ENCODE data around the gene TMEM150A. TPM values are rescaled to one million over a fixed set of nuclear protein-coding genes. Genes with fewer than 3 reads are reported as not detected.
"Not testable (repeated sequence)": the region's sequence is repeated elsewhere in the genome, so short reads cannot be mapped to it uniquely, and the experiment has no call there.

The TMEM150A gene
- total RNA-seq, 1 donor from 2014 or later, result 18.1 TPM

DNA sequence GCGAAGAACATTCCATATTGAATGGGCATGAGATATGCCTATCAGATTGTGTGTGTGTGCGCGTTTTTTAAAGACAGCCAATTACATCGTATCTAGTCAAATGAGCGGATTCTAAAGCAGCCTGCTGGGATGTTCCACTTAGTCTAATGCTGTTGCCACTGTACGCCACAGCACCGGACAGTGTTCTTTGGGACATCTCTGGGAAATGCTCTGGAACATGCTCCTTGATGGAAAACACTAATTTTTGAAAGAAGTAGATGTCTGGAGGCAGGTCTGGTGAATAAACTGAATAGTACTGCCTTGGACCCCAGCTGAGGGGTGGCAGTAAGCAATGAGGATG lies 3.6 kb upstream of the TMEM150A start:
- peak overlapping the region; percentile 2 for H3K4me3 Mint-ChIP-seq (ENCODE audit: unreplicated experiment)
- TF ChIP-seq, protein P1, sequence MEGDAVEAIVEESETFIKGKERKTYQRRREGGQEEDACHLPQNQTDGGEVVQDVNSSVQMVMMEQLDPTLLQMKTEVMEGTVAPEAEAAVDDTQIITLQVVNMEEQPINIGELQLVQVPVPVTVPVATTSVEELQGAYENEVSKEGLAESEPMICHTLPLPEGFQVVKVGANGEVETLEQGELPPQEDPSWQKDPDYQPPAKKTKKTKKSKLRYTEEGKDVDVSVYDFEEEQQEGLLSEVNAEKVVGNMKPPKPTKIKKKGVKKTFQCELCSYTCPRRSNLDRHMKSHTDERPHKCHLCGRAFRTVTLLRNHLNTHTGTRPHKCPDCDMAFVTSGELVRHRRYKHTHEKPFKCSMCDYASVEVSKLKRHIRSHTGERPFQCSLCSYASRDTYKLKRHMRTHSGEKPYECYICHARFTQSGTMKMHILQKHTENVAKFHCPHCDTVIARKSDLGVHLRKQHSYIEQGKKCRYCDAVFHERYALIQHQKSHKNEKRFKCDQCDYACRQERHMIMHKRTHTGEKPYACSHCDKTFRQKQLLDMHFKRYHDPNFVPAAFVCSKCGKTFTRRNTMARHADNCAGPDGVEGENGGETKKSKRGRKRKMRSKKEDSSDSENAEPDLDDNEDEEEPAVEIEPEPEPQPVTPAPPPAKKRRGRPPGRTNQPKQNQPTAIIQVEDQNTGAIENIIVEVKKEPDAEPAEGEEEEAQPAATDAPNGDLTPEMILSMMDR (IDR thresholded peaks at IDR 0.05; ENCODE audit: partially characterized antibody, unreplicated experiment), result no peak
- no peak for DNase-seq
- H3K27ac Mint-ChIP-seq (ENCODE audit: unreplicated experiment), result peak overlapping the region; percentile 8
- H3K4me1 Mint-ChIP-seq (ENCODE audit: low read depth, unreplicated experiment), result peaks cover 8% of the 10 kb centered on the region
- peaks cover 10% of the 10 kb centered on the region for H3K9me3 Mint-ChIP-seq (ENCODE audit: unreplicated experiment)
- H3K27me3 Mint-ChIP-seq (ENCODE audit: unreplicated experiment), result peaks cover 6% of the 10 kb centered on the region
- no peaks in the 10 kb centered on the region for H3K36me3 Mint-ChIP-seq (ENCODE audit: unreplicated experiment)

GRCh38 chr2:85605406-85606115 lies 3.1 kb upstream of the TMEM150A start:
- TF ChIP-seq, protein P1 (IDR thresholded peaks at IDR 0.05; ENCODE audit: partially characterized antibody, unreplicated experiment), result no peak
- Mint-ChIP-seq H3K9me3 (ENCODE audit: unreplicated experiment) (peaks cover 10% of the 10 kb centered on the region), H3K36me3 (ENCODE audit: unreplicated experiment) (no peaks in the 10 kb centered on the region), H3K27me3 (ENCODE audit: unreplicated experiment) (peaks cover 6% of the 10 kb centered on the region), H3K4me1 (ENCODE audit: low read depth, unreplicated experiment) (peaks cover 8% of the 10 kb centered on the region), H3K27ac (ENCODE audit: unreplicated experiment) (peak overlapping the region; percentile 8), H3K4me3 (ENCODE audit: unreplicated experiment) (peak overlapping the region; percentile 2)
- no peak for DNase-seq

- H3K27ac Mint-ChIP-seq (ENCODE audit: unreplicated experiment), result no peak overlapping the region
- H3K4me3 Mint-ChIP-seq (ENCODE audit: unreplicated experiment), result no peak overlapping the region
Observed at GRCh38 chr2:85604568-85605339, 2.3 kb upstream of the TMEM150A start.

GRCh38 chr2:85604133-85604444 lies 1.6 kb upstream of the TMEM150A start:
- not testable (repeated sequence) for H3K27ac Mint-ChIP-seq (ENCODE audit: unreplicated experiment); H3K27me3 Mint-ChIP-seq (ENCODE audit: unreplicated experiment); H3K9me3 Mint-ChIP-seq (ENCODE audit: unreplicated experiment); DNase-seq; H3K36me3 Mint-ChIP-seq (ENCODE audit: unreplicated experiment); H3K4me1 Mint-ChIP-seq (ENCODE audit: low read depth, unreplicated experiment)
- H3K4me3 Mint-ChIP-seq (ENCODE audit: unreplicated experiment), result peak overlapping the region; percentile 56

More at GRCh38 chr2:85604568-85605339, 2.3 kb upstream of the TMEM150A start:
- H3K9me3 Mint-ChIP-seq (ENCODE audit: unreplicated experiment), result peaks cover 10% of the 10 kb centered on the region
- peaks cover 5% of the 10 kb centered on the region for H3K4me1 Mint-ChIP-seq (ENCODE audit: low read depth, unreplicated experiment)
- H3K36me3 Mint-ChIP-seq (ENCODE audit: unreplicated experiment), result no peaks in the 10 kb centered on the region
- peaks cover 6% of the 10 kb centered on the region for H3K27me3 Mint-ChIP-seq (ENCODE audit: unreplicated experiment)
- no peak for DNase-seq
- TF ChIP-seq, protein P1 (IDR thresholded peaks at IDR 0.05; ENCODE audit: partially characterized antibody, unreplicated experiment), result no peak

GRCh38 chr2:85601771-85602475 lies 575 bp downstream of the TMEM150A start:
- no peaks in the 10 kb centered on the region for H3K36me3 Mint-ChIP-seq (ENCODE audit: unreplicated experiment)
- H3K27me3 Mint-ChIP-seq (ENCODE audit: unreplicated experiment), result peaks cover 9% of the 10 kb centered on the region
- H3K27ac Mint-ChIP-seq (ENCODE audit: unreplicated experiment), result peak overlapping the region; percentile 55
- peaks cover 7% of the 10 kb centered on the region for H3K9me3 Mint-ChIP-seq (ENCODE audit: unreplicated experiment)
- no peak for DNase-seq
- H3K4me1 Mint-ChIP-seq (ENCODE audit: low read depth, unreplicated experiment), result peaks cover 5% of the 10 kb centered on the region
- TF ChIP-seq, protein P1 (IDR thresholded peaks at IDR 0.05; ENCODE audit: partially characterized antibody, unreplicated experiment), result no peak
- H3K4me3 Mint-ChIP-seq (ENCODE audit: unreplicated experiment), result peak overlapping the region; percentile 87
